NT2/D1 (cell line): Measurements from ENCODE around the gene RENBP.

Source experiments
- SUZ12 ChIP-seq: IDR thresholded peaks from 2 replicates; pipeline ENCODE4 v1.6.1; 2011; ENCODE audit not compliant: insufficient read length, insufficient read depth; ENCODE audit errors: extremely low read depth
- YY1 ChIP-seq: IDR thresholded peaks from 2 replicates; pipeline ENCODE4 v1.6.1; 2011; ENCODE audit not compliant: insufficient read length, insufficient read depth

DNA sequence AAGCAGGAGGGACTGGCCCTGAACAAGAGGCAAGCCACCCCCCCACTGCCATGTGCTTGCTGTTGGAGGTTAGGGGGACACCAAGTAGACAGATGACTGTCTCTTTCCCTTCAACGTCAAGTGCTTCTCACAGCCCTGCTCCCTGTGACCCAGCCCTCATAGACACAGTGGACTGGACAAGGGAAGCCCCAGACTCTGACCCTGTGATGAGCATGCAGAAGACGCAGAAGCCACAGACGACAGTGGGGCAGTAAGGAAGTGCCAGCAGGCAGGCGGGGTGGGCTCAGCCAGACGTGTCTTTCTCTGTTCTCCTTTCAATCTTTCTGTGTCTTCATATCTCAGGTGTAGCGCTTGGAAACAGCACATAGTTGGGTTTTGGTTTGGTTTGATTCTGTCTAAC is 56.1 kb downstream of the RENBP start:
- TF ChIP-seq YY1 (no peak), SUZ12 (no peak)
